Stimulated activated CD4-positive, alpha-beta T cell treated with anti-CD3 and anti-CD28 coated beads, TNF-alpha, amount 100 ng/mL, for 48 hours (primary cell): Measurements from ENCODE around the gene DISC1.

Source experiments
- DNase-seq, 3 donors: peaks; one replicate each; pipeline ENCODE4 v3.0.0-alpha.2; 2020; ENCODE audit warnings: low read depth in 3 of 3

DISC1 gene

DNA sequence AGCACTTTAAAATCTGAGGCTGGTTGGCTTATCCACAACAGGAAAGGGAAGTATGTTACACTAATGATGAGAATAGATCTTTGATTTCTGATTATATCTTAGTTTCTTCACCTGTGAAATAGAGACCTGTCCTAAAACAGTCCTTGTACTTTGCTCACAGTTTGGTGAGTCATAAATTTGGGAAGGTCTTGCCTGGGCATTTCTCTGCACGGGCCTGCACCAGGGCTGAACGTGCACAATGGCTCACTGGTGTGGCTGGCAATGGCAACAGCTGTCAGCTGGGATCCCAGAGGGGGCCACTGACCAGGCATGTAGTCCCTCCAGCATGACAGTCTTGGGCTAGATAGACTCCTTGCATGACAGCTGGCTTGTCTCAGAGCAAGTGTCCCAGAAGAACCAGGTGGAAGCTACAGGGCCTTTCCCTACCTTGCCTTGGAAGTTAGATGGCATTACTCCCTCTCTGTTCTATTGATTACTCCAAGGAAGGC, 367.4 kb downstream of the DISC1 start:
- DNase-seq = no peak

DNA sequence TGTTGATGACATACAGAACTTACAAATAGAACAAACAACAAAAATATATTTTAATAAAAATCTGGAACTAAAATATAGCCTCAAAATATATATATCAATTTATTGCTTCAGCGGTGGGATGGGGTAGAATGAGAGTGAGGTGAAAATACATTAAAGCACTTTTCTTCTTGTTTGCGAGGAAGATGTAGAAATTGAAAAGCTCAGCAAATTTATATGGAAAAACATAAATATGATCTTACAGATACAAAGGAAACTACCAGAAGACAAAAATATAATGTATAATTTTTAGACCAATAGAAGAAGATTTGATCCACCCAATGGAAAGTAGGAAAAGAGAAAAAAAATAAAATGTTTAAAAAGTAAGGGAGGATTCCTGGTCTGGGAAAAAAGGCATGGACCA, 372.2 kb downstream of the DISC1 start:
- no peak for DNase-seq

DNA sequence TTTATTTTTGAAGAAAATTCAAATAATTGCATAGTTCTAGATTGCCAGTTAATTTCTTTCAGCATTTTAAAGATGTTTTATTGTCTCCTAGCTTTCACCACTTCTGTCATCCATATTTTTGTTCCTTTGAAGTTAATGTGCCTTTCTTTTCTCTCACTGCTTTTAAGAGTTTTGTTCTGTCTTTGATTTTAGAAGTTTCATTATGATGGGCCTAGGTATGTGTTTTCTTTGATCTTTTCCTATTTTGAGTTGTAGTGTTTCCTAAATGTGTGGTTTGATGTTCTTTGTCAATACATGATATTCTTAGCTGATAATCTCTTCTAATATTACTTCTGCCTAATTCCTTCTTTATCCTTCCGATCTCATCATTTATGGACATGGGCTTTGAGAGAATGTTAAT, 378.7 kb downstream of the DISC1 start:
- DNase-seq = no peak

DNA sequence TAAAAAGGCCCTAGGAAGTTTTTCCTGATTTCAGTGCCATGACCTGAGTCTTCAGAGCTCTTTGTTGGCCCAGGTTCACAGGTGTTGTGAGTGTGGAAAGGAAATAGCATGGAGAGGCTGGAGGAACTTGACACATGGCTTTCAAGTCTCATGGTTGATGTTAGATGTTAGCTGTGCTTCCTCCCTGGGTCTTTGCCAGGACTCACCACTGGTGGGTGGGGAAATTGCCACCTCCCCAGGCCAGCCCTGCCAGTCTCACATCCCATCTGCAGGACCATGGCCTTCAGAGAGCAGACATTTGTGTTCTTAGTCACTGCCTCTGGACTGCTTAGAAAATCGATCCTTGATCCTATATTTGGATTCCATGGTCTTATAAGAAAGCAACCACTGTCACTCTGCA, 383.2 kb downstream of the DISC1 start:
- no peak for DNase-seq

DNA sequence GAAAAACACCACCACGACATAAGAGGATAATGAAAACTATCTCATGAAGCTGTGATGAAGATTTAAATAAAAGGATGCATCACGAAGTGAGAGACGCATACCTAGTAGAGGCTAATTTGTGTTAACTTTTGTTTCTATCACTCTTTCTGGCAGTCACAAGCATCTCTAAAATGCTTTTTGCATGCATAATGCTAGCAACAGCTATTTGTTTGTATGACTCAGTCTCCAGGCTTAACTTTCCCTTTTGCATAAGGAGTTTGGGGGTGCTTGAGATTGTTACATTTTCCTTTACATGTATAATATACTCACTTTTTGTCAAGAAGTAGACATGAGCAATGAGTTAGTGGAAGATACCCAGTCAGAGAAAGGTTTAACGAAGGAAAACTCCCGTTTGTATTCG, 385.4 kb downstream of the DISC1 start:
- DNase-seq = no peak

DNA sequence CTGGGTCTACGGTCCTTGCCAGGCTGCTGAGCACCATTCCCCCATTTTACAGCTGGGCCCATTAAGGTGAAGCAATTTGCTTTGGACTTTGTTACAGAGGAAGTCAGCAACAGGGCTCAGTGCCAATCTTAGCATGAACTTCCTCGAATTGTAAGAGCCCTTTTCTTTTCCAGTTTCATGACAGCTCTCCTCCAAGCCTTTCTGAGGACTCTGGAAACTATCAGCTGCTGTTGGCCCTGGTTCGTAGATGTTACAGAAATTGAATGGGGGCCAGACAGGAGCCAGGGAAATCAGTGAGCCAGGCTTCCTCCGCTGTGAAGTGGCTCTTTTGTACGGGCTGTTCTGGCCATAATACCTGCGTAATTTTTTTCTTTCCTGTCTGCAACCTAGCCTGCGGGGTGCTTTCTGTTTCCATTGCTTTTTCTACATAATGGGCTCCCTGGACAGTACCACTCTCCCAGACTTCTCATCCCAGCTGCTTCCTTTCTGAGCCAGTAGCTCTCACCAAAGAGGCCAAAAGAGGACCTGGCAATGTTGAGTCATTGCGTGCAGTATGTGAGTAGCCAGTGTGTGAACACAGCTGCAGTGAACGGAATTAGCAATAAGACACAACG, 386.3 kb downstream of the DISC1 start:
- DNase-seq = no peak

DNA sequence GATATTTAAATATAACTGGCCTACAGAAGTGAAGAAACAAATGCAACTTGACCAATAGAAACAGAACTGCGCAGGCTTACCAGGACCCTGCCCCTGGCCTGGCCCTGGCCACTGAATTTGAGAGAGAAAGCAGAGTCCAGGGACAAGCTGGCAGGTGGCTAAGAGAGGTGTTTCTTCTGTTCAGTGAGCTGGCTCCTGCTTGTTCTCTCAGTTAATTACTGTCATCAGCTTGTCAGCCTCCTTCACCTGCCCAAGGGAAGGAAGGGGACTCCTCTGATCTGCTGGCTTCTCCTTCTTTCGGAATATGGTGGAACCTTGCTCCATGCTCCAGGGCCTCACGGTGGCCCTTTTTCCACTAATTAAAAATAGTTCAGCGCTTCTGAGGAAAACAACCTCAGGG, 388.4 kb downstream of the DISC1 start:
- no peak for DNase-seq

DNA sequence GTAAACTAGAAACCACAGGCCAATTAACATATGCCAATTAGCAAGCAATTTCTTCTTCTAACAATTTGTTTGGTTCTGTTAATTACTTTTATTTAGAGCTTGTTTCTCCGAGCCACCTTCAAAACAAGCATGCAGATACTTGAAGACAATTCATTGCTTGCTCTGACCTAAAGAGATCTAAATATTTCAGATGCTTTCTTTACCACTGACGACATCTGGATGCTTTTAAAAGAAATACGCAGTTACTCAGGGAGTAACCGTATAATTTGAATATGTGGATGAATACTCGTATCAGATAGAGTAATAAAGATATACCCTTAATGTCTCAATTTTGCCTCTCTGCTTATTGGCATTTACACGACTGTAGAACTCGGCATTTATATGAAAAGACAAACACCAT, 390.0 kb downstream of the DISC1 start:
- DNase-seq = no peak

DNA sequence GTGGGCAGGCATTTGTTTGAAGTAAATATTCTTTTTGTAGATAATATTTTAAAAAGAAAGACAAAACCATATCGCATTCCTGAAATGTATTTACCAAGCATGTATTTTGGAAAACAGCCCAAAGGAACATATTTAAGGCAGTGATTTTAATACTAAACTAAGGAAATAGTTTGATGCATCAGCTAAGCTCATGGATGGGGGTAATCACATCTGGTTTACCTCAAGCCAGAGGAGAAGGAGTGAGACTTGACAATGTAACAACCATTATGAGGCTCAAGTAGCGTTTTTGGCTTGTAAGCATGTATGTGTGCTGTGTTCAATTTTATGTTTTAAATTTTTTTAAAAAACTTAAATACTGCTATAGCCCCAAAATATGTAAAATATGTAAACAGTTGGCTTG, 390.5 kb downstream of the DISC1 start:
- no peak for DNase-seq

DNA sequence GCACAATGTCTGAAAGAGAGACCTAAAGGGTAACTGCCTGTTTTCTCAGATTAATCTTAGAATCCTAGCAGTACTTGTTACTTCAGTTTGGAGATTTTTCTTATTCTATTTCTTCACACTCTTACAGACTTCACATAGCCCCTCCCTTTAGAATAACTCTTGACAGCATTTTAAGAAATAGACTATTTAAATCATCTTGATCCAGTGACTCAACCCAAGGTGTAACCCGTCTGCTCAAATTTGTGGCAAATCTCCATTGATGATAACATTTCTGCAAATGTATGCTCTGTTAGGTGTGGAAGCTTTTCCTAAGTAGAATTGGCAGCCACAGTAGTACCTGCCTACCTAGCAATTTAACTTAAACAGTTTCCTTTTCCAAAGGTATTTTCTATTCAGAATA, 391.2 kb downstream of the DISC1 start:
- DNase-seq = no peak

DNA sequence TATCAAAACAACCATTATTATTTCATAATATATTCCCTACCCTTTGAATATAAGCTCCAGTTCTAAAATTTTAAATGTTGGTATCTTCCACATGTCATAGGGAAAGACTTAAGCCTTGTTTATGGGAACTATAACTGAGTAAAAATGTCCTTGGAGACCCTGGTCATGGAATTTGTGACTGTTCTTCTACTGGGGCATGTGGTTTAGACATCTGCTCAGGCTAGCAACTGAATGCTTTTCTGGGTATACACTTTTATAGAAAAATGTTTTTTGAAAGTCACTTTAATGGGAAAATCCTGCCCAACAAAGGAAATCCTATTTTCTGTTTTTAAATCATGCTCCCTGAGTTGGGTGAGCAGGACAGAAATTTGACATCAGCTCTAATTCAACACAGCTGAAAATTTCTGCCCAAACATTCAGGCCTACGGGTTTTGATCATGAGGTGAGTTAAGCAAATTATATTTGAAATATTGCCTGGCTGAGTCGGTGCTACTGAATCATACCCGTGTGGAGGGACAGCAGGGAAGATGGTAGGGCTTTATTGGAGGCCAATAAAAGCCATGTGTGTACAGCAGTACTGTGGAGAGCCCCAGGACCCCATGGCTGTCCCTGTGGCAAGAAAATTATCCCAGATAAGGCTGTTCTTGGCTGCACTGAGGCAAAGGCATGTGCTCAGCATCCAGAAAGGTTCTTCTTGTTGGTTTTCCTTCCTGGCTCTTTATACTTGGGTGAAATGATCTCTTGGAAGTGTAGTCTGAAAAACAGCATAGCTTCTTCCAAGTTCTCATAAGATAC, 391.8 kb downstream of the DISC1 start:
- no peak for DNase-seq

DNA sequence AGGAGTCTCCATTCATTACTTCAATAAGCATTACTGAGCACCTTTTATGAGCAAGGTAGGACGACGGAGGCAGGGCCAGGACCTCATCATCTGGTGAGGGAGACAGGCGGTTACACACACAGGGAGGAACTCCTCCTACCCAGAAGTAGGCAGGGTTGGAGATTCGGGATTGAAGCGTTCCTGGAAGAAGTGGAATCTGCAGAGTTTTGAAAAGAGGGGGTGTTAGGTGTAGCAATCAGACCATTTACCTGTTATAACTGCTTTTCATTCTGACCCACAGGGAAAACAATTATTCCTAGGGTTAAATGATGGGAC, 392.4 kb downstream of the DISC1 start:
- DNase-seq = no peak

DNA sequence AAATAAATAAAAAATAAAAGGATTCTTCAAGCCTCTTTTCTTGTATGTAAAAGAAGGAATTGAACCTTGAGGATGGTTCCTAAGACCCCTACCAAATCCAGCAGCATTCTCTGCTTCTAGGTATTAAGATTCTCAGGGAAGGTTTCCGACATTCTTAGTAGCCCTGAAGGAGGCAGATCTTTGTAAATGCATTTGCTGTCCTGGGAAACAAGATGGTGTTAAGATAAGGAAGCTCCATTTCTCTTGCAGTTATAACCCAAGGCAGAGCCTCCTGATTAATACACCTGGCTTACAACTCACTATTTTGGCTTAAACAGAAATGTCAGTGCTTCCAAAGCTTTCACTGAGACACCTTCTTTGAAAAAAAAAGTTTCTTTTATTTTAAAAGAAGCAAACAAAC, 393.8 kb downstream of the DISC1 start:
- DNase-seq = no peak

DNA sequence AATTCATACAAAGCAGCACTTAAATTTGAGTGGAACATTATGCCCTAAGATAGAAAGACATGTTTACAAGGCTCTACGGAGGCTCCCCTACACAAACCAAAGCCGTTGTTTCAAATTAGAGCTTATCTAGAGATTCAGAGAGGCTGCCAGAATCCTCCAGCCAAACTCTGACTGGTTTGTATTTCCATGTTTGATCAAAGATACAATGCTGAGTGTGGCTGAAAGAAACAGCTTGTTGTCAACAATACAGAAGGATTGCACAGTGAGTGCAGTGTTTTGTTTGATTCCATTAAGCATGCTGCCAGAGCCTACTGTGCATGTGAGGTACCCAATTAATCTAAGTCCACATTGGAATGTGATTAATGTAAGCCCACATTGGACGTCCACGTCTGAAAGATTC, 402.7 kb downstream of the DISC1 start:
- no peak for DNase-seq

DNA sequence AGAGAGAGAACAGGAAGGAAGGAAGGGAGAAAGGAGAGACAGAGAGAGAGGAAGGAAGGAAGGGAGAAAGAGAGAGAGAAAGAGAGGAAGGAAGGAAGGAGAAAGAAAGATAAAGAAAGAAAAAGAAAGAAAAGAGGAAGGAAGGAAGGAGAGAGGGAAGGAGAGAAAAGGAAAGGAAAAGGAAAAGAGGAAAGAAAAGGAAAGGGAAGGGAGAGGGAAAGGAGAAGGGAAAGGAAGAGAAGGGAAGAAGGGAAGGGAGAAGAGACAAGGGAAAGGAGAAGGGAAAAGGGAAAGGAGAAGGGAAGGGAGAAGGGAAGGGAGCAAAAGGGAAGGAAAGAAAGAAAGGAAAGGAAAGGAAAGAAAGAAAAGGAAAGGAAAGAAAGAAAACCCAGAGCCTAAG, 404.6 kb downstream of the DISC1 start:
- DNase-seq = no peak

DNA sequence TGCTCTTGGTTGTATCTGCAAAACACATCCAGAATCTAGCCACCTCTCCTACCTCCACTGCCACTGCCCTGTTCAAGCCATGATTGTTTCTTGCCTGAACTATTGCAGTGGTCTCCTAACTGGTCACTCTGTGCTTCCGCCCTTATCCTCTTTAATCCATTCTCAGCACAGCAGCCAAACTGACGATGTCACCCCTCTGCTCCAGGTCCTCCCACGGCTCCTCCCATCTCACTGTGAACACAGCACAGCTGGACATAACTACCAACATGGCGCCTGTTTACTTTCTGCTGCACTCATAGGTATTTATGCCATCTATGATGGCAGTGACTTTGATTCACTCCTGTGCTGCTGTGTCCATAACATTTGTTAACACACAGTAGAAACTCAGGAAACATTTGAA, 406.7 kb downstream of the DISC1 start:
- no peak for DNase-seq

DNA sequence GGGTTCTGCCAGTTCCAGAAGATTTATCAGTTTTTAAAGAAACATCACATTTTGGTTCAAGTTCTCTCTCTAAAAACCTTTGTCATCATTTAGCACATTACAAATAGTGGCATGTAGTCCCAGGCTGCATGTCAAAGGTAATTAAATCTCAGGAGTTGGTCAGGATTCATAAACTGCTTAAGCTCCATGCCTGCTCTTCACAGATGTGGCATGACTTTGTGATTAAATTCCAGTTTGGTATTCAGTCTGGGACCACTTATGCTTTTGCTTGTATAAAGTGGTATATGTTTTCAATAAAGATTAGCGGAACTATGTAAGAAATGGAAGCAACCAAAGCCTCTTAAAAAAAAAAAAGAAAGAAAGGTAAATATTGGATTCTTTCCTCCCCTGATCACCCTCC, 408.0 kb downstream of the DISC1 start:
- DNase-seq = no peak

DNA sequence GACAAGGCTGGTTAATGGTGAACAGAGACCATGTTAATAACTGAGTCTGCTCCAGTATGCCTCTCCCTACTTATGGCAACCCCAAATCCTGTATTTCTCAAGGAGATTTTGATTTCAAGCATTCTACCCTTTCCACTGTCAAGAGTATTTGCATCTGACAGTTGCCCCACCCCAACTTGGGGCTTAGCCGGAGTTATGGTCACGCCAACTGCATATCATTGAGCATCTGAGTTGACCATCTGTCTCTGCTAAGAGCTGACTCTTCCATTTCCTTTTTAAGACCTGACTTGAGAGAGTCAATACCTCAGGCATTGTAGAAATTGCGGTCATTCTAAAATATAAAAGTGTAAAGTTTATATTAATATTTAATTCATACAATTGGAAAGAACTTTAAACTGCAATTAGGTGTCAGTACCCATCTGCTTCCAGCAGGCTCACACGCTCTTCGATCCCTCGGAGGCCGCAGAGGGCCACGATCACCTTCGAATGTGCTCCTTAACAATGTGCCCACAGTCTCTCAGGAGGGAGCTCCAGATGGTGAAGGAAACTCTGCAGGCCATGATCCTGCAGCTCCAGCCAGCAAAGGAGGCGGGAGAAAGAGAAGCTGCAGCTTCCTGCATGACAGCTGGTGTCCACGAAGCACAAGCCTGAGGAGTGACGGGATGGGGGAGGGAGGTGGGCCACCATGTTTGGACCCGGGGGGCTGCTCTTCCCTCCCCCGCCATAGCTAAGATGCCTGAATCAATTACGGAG, 409.8 kb downstream of the DISC1 start:
- no peak for DNase-seq

DNA sequence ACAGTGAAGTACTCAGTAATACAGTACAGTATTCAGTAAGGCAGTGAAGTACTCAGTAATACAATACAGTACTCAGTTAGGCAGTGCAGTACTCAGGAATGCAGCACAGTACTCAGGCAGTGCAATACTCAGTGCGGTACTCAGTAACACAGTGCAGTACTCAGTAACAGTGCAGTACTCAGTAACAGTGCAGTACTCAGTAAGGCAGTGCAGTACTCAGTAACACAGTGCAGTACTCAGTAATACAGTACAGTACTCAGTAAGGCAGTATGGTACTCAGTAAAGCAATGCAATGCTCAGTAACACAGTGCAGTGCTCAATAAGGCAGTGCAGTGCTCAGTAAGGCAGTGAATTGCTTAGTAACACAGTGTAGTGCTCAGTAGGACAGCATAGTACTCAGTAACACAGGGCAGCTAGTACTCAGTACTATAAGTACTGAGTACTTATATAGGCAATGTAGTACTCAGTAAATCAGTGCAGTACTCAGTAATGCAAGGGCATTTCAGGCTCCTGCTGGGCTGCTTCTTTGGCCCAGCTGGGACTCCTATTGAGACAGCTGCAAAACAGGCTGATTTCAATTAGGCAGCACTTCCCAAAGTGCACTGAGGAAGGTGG, 411.3 kb downstream of the DISC1 start:
- DNase-seq = no peak

DNA sequence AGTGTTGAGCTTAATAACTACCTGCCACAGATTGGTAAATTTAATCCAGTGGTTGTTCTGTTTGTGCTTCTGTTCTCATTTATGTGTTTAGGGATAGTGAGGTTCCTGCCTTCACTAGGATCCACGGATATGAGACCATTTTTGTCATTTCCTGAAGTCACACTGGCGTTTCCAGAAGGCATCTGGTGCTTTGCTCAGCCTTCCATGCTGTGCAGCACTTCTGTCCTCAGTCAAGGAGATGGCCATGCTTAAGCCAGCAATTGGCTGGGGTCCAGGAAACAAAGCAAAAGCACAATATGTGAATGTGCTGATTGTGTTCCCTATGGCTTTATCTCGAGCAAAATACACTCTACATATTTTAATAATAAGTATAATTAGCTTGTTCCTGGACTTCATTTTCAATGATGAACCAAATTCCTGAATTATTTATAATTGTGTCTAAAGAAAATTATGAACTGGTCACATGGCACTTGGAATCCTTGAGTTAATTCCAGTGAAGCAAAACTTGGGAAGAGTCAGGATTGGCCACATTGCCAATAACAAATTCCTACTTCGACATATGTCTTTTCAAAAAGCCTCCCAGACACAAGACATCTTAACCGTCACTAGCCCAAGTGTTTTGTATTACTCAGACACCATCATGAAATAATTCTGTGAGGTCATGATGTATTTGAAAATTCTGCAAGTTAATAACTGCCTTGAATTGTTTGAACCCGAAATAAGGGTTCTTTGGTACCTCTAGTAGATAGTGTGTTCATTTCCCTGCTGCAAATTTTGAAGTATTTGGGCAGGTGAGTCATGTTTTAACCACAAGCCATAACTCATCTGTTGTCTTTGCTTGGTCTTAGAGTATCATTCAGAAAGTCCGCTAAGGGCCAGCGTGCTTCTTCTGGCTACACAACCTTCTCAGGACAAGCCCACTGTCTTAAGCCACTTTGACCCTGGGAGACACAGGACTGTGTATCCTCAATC, 412.4 kb downstream of the DISC1 start:
- DNase-seq = no peak

DNA sequence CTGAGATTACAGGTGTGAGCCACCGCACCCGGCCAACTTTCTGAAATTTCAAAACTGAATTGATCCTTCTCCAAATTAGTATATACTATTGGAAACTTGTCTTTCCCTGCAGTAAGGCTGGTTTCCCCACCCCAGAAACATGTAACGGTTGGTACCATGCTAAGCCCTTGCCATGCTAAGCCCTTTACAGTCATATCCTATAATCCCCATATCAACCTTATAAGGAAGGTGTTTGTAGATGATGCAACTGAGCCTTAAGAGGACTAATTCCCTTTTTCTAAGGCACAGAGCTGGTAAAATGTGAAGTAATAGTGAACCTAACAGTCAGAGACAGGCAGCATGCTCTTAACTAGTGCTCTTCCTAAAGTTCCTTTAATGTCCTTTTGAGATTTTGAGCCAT, 413.7 kb downstream of the DISC1 start:
- DNase-seq = no peak
